Natural killer cell (primary cell): ENCODE data around the gene NTPCR. TPM values are rescaled to one million over a fixed set of nuclear protein-coding genes. Genes with fewer than 3 reads are reported as not detected.

Experiments
- ATAC-seq, 3 donors: fragments of 150-1000 bp in 2 of 3; fragments of 200-7000 bp in 1 of 3; cut with Tn5 transposase; 1 replicate in 1 of 3; 2 replicates in 2 of 3; pipeline ENCODE4 v1.10.0; 2021; ENCODE audit warnings: mild to moderate bottlenecking in 2 of 3, moderate library complexity in 2 of 3
- DNase-seq, 2 donors: peaks; one replicate each; pipeline versions ENCODE4 v3.0.0 to v3.0.0-alpha.2; 2013 to 2021; ENCODE audit warnings: mixed read lengths in 1 of 2
- H3K27ac ChIP-seq: one replicate; pipeline ENCODE4 v1.5.1; 2013; ENCODE audit warnings: mild to moderate bottlenecking, low read length
- H3K27me3 ChIP-seq: one replicate; pipeline ENCODE4 v1.6.1; 2013; ENCODE audit warnings: low read length; ENCODE audit not compliant: control insufficient read depth, insufficient read depth
- H3K36me3 ChIP-seq: one replicate; pipeline ENCODE4 v1.6.1; 2013; ENCODE audit warnings: low read length; ENCODE audit not compliant: control insufficient read depth, insufficient read depth
- H3K4me1 ChIP-seq: one replicate; pipeline ENCODE4 v1.6.1; 2013; ENCODE audit warnings: low read length; ENCODE audit not compliant: control insufficient read depth, insufficient read depth
- H3K4me3 ChIP-seq: one replicate; pipeline ENCODE4 v1.5.1; 2013; ENCODE audit warnings: low read length
- H3K9me3 ChIP-seq: one replicate; pipeline ENCODE4 v1.6.1; 2013; ENCODE audit warnings: low read length; ENCODE audit not compliant: control insufficient read depth, insufficient read depth
- H3K27ac Mint-ChIP-seq, 2 donors: one replicate each; pipeline ENCODE4 v1.8.0; 2022; ENCODE audit warnings: mild to moderate bottlenecking in 2 of 2, mixed read lengths in 2 of 2, moderate library complexity in 1 of 2
- H3K27me3 Mint-ChIP-seq, 2 donors: one replicate each; pipeline ENCODE4 v1.8.0; 2022; ENCODE audit warnings: low read depth in 2 of 2, mixed read lengths in 2 of 2
- H3K36me3 Mint-ChIP-seq: one replicate; pipeline ENCODE4 v1.8.0; 2022; ENCODE audit warnings: mixed read lengths
- H3K4me1 Mint-ChIP-seq, 2 donors: one replicate each; pipeline ENCODE4 v1.8.0; 2022; ENCODE audit warnings: mixed read lengths in 2 of 2
- H3K4me3 Mint-ChIP-seq: one replicate; pipeline ENCODE4 v1.8.0; 2022; ENCODE audit warnings: mild to moderate bottlenecking, moderate library complexity, mixed read lengths
- H3K9me3 Mint-ChIP-seq, 2 donors: one replicate each; pipeline ENCODE4 v1.8.0; 2022; ENCODE audit warnings: mixed read lengths in 2 of 2
- CTCF ChIP-seq: fragments of 200-600 bp; IDR thresholded peaks from one replicate; pipeline ENCODE4 v1.8.0; 2022; ENCODE audit warnings: antibody characterized with exemption
- WGBS: methylation state at CpG from one replicate; pipeline ENCODE4 v1.1.7; 2013; ENCODE audit warnings: missing lambda C conversion rate; ENCODE audit not compliant: insufficient coverage; 5-methylcytosine and 5-hydroxymethylcytosine counted together
- intact Hi-C: fragments of 100-400 bp; cut with micrococcal nuclease; formaldehyde crosslinking; loops from one replicate; pipeline ENCODE4 v1.14.2; 2022
- total RNA-seq, 4 donors: library from RNA; stranded (reverse); fragments of 120-200 nt in 1 of 4; gene quantifications; one replicate each; pipeline versions ENCODE4 v1.2.3 to v1.2.4, GENCODE V29; 2013 to 2022

NTPCR gene
- total RNA-seq, 3 donors from 2014 or later (not counting 1 experiment from before 2014, with no cell fraction given), result 12.9 to 25.7 (median 17.4) TPM

- no peaks in the 10 kb centered on the region for H3K27me3 ChIP-seq
- Mint-ChIP-seq H3K4me3 (peak overlapping the region; percentile 93), H3K9me3 (no peaks in the 10 kb centered on the region), H3K27me3 (no peaks in the 10 kb centered on the region), H3K4me1 (peaks cover 42 to 50% of the 10 kb centered on the region in 2 donors), H3K36me3 (no peaks in the 10 kb centered on the region), H3K27ac (peak overlapping the region; percentile 90 to 94)
- TF ChIP-seq CTCF, result no peak
- no peak for ATAC-seq
- intact Hi-C loops, result loop anchor here (2.0 kb wide), 1 partner anchor 315 kb away; no protein-coding TSS in a partner anchor
- WGBS, result over 99% methylated on average over 5 of the region's 5 CpGs
- H3K4me1 ChIP-seq, result peaks cover 24% of the 10 kb centered on the region
- peak overlapping the region; percentile 68 for H3K4me3 ChIP-seq
- H3K9me3 ChIP-seq, result peaks cover 2% of the 10 kb centered on the region
- DNase-seq, result peak in 1 of 2 donors; percentile 14
- H3K36me3 ChIP-seq, result no peaks in the 10 kb centered on the region
- H3K27ac ChIP-seq, result peak overlapping the region; percentile 60
These were observed 695 bp upstream of the NTPCR start for GRCh38 chr1:232949636-232950196.

GRCh38 chr1:232951180-232951579, 769 bp downstream of the NTPCR start:
- DNase-seq, result peak in 1 of 2 donors; percentile 53
- Mint-ChIP-seq H3K4me3 (peak overlapping the region; percentile 93), H3K27ac (peak overlapping the region; percentile 90 to 94), H3K36me3 (no peaks in the 10 kb centered on the region), H3K9me3 (no peaks in the 10 kb centered on the region), H3K4me1 (peaks cover 39 to 47% of the 10 kb centered on the region in 2 donors), H3K27me3 (no peaks in the 10 kb centered on the region)
- intact Hi-C loops, result loop anchor here (1.0 to 2.0 kb wide), 2 partner anchors 146 to 316 kb away; partner anchors contain the start of gene MAP10
- peak in 2 of 3 donors; percentile 12 for ATAC-seq
- peak overlapping the region; percentile 60 for H3K27ac ChIP-seq
- no peaks in the 10 kb centered on the region for H3K9me3 ChIP-seq
- WGBS, result 17% methylated on average over 4 of the region's 5 CpGs
- peaks cover 19% of the 10 kb centered on the region for H3K4me1 ChIP-seq
- peak overlapping the region; percentile 68 for H3K4me3 ChIP-seq
- no peak for TF ChIP-seq CTCF
- no peaks in the 10 kb centered on the region for H3K27me3 ChIP-seq
- peaks cover 6% of the 10 kb centered on the region for H3K36me3 ChIP-seq

GRCh38 chr1:232951605-232952004, 1.2 kb downstream of the NTPCR start:
- Mint-ChIP-seq H3K4me3 (peak overlapping the region; percentile 93), H3K4me1 (peaks cover 39 to 47% of the 10 kb centered on the region in 2 donors), H3K27me3 (no peaks in the 10 kb centered on the region), H3K36me3 (no peaks in the 10 kb centered on the region), H3K9me3 (no peaks in the 10 kb centered on the region), H3K27ac (peak overlapping the region; percentile 90 to 94)
- H3K4me1 ChIP-seq, result peaks cover 19% of the 10 kb centered on the region
- ATAC-seq (no peak), DNase-seq (no peak)
- no peak for TF ChIP-seq CTCF
- whole genome bisulfite sequencing, result 100% methylated on average over 1 of the region's 1 CpG
- no peak overlapping the region for H3K4me3 ChIP-seq
- no peaks in the 10 kb centered on the region for H3K27me3 ChIP-seq
- peaks cover 11% of the 10 kb centered on the region for H3K36me3 ChIP-seq
- intact Hi-C loops, result loop anchor here (1.0 to 2.0 kb wide), 2 partner anchors 146 to 317 kb away; partner anchors contain the start of gene MAP10
- no peak overlapping the region for H3K27ac ChIP-seq
- H3K9me3 ChIP-seq, result no peaks in the 10 kb centered on the region
